HL-60 (cell line): ENCODE measurements around the gene B3GAT3.
A peak's percentile ranks its signal among the peaks of the same experiment; 100 is the strongest.

ENCODE experiments used
- DNase-seq, 2 experiments: peaks; one replicate each; pipeline ENCODE4 v3.0.0-alpha.2; 2010 to 2020; ENCODE audit warnings: low read depth in 1 of 2, low spot score in 1 of 2
- H3K27ac ChIP-seq: fragments of 250-450 bp; sonication (Bioruptor Pico); replicated peaks from 2 replicates; pipeline ENCODE4 v1.5.1; 2020; ENCODE audit warnings: mild to moderate bottlenecking, moderate library complexity
- H3K27me3 ChIP-seq: fragments of 250-450 bp; sonication (Bioruptor Pico); 2 replicates; pipeline ENCODE4 v1.5.1; 2021; ENCODE audit warnings: mild to moderate bottlenecking, moderate library complexity; ENCODE audit not compliant: insufficient read depth, poor library complexity, severe bottlenecking
- H3K4me3 ChIP-seq: replicated peaks from 2 replicates; pipeline ENCODE4 v1.5.1; 2011; ENCODE audit warnings: mild to moderate bottlenecking, control low read depth, low read length; ENCODE audit not compliant: insufficient read depth
- GABPA ChIP-seq: IDR thresholded peaks from 2 replicates; pipeline ENCODE4 v1.6.1; 2012; ENCODE audit warnings: low read depth
- POLR2AphosphoS5 ChIP-seq: IDR thresholded peaks from 2 replicates; pipeline ENCODE4 v1.6.1; 2012; ENCODE audit warnings: low read depth
- SPI1 ChIP-seq: IDR thresholded peaks from 2 replicates; pipeline ENCODE4 v1.6.1; 2012; ENCODE audit warnings: low read depth, mild to moderate bottlenecking, borderline replicate concordance
- TF ChIP-seq, protein P1 (sequence below): IDR thresholded peaks from 2 replicates; pipeline ENCODE4 v1.6.1; 2012; ENCODE audit warnings: low read depth; ENCODE audit not compliant: insufficient replicate concordance
- TF ChIP-seq, protein P2 (sequence below): IDR thresholded peaks from one replicate; pipeline ENCODE4 v1.5.1; 2011; ENCODE audit warnings: low read length, control low read depth, inconsistent platforms; ENCODE audit not compliant: insufficient read depth

Gene B3GAT3

DNA sequence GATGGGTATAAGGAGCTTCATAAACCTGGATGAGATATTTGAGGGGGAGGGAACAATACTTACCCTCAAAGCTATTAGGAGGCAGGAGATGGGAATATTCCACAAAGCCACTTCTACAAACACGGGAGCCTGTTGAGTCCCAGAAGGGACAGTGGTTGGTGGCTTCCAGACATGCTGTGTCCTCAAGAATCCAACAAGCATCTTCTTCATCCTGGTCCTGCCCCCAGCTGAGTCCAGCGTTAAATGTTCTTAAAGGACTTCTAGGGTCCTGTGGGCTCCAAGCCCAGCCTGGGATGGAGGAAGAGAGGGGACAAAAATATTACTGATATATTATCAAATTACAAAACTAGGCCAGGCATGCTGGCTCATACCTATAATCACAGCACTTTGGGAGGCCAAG is 45.7 kb upstream of the B3GAT3 start:
- no peak for TF ChIP-seq GABPA
- TF ChIP-seq, protein P1, sequence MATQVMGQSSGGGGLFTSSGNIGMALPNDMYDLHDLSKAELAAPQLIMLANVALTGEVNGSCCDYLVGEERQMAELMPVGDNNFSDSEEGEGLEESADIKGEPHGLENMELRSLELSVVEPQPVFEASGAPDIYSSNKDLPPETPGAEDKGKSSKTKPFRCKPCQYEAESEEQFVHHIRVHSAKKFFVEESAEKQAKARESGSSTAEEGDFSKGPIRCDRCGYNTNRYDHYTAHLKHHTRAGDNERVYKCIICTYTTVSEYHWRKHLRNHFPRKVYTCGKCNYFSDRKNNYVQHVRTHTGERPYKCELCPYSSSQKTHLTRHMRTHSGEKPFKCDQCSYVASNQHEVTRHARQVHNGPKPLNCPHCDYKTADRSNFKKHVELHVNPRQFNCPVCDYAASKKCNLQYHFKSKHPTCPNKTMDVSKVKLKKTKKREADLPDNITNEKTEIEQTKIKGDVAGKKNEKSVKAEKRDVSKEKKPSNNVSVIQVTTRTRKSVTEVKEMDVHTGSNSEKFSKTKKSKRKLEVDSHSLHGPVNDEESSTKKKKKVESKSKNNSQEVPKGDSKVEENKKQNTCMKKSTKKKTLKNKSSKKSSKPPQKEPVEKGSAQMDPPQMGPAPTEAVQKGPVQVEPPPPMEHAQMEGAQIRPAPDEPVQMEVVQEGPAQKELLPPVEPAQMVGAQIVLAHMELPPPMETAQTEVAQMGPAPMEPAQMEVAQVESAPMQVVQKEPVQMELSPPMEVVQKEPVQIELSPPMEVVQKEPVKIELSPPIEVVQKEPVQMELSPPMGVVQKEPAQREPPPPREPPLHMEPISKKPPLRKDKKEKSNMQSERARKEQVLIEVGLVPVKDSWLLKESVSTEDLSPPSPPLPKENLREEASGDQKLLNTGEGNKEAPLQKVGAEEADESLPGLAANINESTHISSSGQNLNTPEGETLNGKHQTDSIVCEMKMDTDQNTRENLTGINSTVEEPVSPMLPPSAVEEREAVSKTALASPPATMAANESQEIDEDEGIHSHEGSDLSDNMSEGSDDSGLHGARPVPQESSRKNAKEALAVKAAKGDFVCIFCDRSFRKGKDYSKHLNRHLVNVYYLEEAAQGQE, result no peak
- no peak for TF ChIP-seq SPI1
- TF ChIP-seq, protein P2, sequence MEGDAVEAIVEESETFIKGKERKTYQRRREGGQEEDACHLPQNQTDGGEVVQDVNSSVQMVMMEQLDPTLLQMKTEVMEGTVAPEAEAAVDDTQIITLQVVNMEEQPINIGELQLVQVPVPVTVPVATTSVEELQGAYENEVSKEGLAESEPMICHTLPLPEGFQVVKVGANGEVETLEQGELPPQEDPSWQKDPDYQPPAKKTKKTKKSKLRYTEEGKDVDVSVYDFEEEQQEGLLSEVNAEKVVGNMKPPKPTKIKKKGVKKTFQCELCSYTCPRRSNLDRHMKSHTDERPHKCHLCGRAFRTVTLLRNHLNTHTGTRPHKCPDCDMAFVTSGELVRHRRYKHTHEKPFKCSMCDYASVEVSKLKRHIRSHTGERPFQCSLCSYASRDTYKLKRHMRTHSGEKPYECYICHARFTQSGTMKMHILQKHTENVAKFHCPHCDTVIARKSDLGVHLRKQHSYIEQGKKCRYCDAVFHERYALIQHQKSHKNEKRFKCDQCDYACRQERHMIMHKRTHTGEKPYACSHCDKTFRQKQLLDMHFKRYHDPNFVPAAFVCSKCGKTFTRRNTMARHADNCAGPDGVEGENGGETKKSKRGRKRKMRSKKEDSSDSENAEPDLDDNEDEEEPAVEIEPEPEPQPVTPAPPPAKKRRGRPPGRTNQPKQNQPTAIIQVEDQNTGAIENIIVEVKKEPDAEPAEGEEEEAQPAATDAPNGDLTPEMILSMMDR, result no peak
- TF ChIP-seq POLR2AphosphoS5, result no peak; the same call in 1 of the 2 replicates
- Histone ChIP-seq H3K4me3 (no peak overlapping the region), H3K27ac (no peak overlapping the region; the same call in 1 of the 2 replicates), H3K27me3 (no peaks in the 10 kb centered on the region)
- DNase-seq, result no peak

DNA sequence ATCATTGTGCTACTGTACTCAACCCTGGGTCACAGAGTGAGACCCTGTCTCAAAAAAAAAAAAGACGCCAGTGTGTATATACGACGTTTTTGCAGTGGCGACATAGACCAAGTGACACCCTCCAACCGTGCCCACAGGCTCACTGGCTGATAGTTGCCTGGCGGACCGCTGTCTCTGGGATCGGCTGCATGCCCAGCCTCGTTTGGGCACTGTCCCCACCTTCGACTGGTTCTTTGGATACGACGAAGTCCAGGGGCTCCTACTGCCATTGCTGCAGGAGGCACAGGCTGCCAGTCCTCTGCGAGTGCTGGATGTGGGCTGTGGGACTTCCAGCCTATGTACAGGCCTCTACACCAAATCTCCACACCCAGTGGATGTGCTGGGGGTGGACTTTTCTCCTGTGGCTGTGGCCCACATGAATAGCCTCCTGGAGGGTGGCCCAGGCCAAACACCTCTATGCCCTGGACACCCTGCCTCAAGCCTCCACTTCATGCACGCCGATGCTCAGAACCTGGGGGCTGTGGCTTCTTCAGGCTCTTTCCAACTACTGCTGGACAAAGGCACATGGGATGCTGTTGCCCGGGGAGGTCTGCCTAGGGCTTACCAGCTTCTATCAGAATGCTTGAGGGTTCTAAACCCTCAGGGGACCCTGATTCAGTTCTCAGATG is 44.6 kb upstream of the B3GAT3 start:
- Histone ChIP-seq H3K4me3 (peak overlapping the region; percentile 72), H3K27me3 (no peaks in the 10 kb centered on the region), H3K27ac (peak overlapping the region; percentile 78)
- peak in 1 of 2 experiments; percentile 29 for DNase-seq
- TF ChIP-seq SPI1, result no peak
- TF ChIP-seq, protein P1, result no peak
- no peak for TF ChIP-seq GABPA
- TF ChIP-seq POLR2AphosphoS5, result no peak; the same call in 1 of the 2 replicates
- TF ChIP-seq, protein P2, result no peak

DNA sequence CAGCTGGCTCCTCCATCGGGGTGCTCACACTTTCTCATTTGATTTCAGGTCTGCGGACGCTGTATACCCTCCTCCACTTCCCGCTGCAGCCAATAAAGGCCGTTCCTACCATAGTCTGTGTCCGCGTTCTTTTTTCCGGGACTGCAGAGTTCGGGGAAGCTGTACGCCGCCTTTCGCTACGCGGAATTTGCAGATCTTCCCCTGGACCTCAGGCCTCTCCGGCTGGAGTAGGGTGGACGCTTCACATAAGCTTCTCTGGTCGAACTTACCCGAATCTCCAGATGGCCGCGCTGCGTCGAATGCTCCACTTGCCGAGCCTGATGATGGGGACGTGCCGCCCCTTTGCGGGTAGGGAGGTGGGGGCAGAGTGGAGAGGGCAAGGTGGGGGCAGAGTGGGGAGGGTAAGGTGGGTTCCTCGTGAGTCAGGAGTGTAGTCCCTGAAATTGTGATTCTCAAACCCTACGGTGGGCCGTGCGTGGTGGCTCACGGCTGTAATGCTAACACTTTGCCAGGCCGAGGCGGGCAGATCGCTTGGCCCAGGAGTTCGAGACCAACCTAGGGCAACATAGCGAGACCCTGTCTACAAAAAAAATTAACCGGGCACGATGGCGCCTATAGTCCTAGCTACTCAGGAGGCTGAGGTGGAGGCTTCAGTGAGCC is 43.9 kb upstream of the B3GAT3 start:
- H3K27ac ChIP-seq, result peak overlapping the region; percentile 78
- no peaks in the 10 kb centered on the region for H3K27me3 ChIP-seq
- TF ChIP-seq, protein P2, result no peak
- TF ChIP-seq POLR2AphosphoS5 (peak; percentile 64; the same call in 1 of the 2 replicates), GABPA (no peak), SPI1 (no peak)
- TF ChIP-seq, protein P1, result no peak
- peak overlapping the region; percentile 72 for H3K4me3 ChIP-seq
- peak; percentile 54 to 75 for DNase-seq
